A673 (cell line): ENCODE data around the gene HDGFL3. TPM values are rescaled to one million over a fixed set of nuclear protein-coding genes. Genes with fewer than 3 reads are reported as not detected.

Experiments
- Bru-seq: library from RNA; stranded (reverse); fragments of 400-500 nt; gene quantifications from one replicate; lab custom pipeline; 2021; lab: Mats Ljungman, UMichigan
- BruChase-seq, 2 experiments: library from RNA; stranded (reverse); fragments of 400-500 nt; gene quantifications; one replicate each; lab custom pipeline; 2021; lab: Mats Ljungman, UMichigan
- BruUV-seq: library from RNA; stranded (reverse); fragments of 400-500 nt; replicated peaks from 2 replicates; lab custom pipeline; 2021; lab: Mats Ljungman, UMichigan
- CTCF ChIA-PET: fragments of 300-600 bp; sonication (Branson Sonifier 250); formaldehyde crosslinking; loops from one replicate; lab custom pipeline; 2022; ENCODE audit warnings: antibody characterized with exemption; lab: Charles Lee
- POLR2A ChIA-PET: fragments of 300-600 bp; sonication (Branson Sonifier 250); formaldehyde crosslinking; loops from one replicate; lab custom pipeline; 2022; ENCODE audit warnings: antibody characterized with exemption; ENCODE audit not compliant: low non-redundant PET; lab: Charles Lee
- DNase-seq: peaks from one replicate; pipeline ENCODE4 v3.0.0-alpha.2; 2015; ENCODE audit warnings: low spot score
- H3K27ac ChIP-seq: fragments of 200-600 bp; sonication (generic); 2 replicates; pipeline ENCODE4 v1.5.1; 2016; ENCODE audit warnings: mixed run types, low read depth, mild to moderate bottlenecking, mixed read lengths, antibody characterized with exemption, low read length; ENCODE audit not compliant: poor library complexity, severe bottlenecking
- H3K27me3 ChIP-seq: fragments of 200-600 bp; sonication (generic); replicated peaks from 2 replicates; pipeline ENCODE4 v1.6.1; 2017; ENCODE audit warnings: mixed run types, low read depth, mild to moderate bottlenecking, mixed read lengths, antibody characterized with exemption, low read length; ENCODE audit not compliant: insufficient read depth, poor library complexity
- H3K36me3 ChIP-seq: fragments of 200-600 bp; sonication (generic); 2 replicates; pipeline ENCODE4 v1.6.1; 2016; ENCODE audit warnings: mixed run types, mild to moderate bottlenecking, mixed read lengths, antibody characterized with exemption, low read length; ENCODE audit not compliant: insufficient read depth, poor library complexity, severe bottlenecking
- H3K4me1 ChIP-seq: fragments of 200-600 bp; sonication (generic); 2 replicates; pipeline ENCODE4 v1.6.1; 2017; ENCODE audit warnings: mixed run types, mild to moderate bottlenecking, mixed read lengths, antibody characterized with exemption, low read length; ENCODE audit not compliant: insufficient read depth, poor library complexity, severe bottlenecking
- H3K4me3 ChIP-seq: fragments of 200-600 bp; sonication (generic); 2 replicates; pipeline ENCODE4 v1.5.1; 2016; ENCODE audit warnings: low read depth, mixed run types, mild to moderate bottlenecking, mixed read lengths, low read length; ENCODE audit not compliant: poor library complexity, severe bottlenecking
- H3K9me3 ChIP-seq: fragments of 200-600 bp; sonication (generic); 2 replicates; pipeline ENCODE4 v1.6.1; 2016; ENCODE audit warnings: mixed run types, low read depth, mild to moderate bottlenecking, mixed read lengths, antibody characterized with exemption, low read length; ENCODE audit not compliant: poor library complexity, severe bottlenecking
- CTCF ChIP-seq: fragments of 300-800, 200-600 bp; sonication (generic); conservative IDR thresholded peaks from 2 replicates; pipeline ENCODE4 v1.5.1; 2017; ENCODE audit warnings: low read depth, mild to moderate bottlenecking, antibody characterized with exemption, low read length, moderate library complexity, mixed read lengths
- EZH2 ChIP-seq: fragments of 200-600 bp; sonication (generic); IDR thresholded peaks from 2 replicates; pipeline ENCODE4 v1.6.1; 2017; ENCODE audit warnings: borderline replicate concordance, low read depth, mild to moderate bottlenecking, mixed read lengths, antibody characterized with exemption, low read length; ENCODE audit not compliant: poor library complexity, severe bottlenecking
- intact Hi-C: fragments of 100-400 bp; cut with micrococcal nuclease; formaldehyde crosslinking; loops from one replicate; pipeline ENCODE4 v1.10.0; 2022; ENCODE audit not compliant: unreplicated experiment
- long read RNA-seq: library from polyadenylated mRNA; stranded (forward); transcript quantifications from one replicate; pipeline ENCODE4 v2.0.0, GENCODE V29; 2022
- total RNA-seq: library from RNA; stranded (reverse); gene quantifications from 2 replicates; pipeline ENCODE4 v1.2.3, GENCODE V29; 2021

The HDGFL3 gene
- 103 TPM in 2 replicates for total RNA-seq
- Bru-seq, nascent RNA: percentile 92 among the genes with signal in this experiment
- percentile 87 among the genes with signal in this experiment for BruChase-seq, experiment 1, labeled RNA remaining after a 2-hour chase
- BruChase-seq, experiment 2, labeled RNA remaining after a 6-hour chase: percentile 87 among the genes with signal in this experiment
- long read RNA-seq, full-length matches to known transcripts: 265 of 324 reads
- long read RNA-seq, partial matches to known transcripts: 28 of 324 reads
- long read RNA-seq, other reads (novel, unspliced or antisense): 31 of 324 reads

GRCh38 chr15:83207660-83208366, at the start of gene HDGFL3:
TSS of gene HDGFL3 (minus strand) at chr15:83207823. CDS start at chr15:83207414, 409 bp downstream.
- peak; percentile 71 for DNase-seq
- peaks cover 3% of the 10 kb centered on the region for H3K4me1 ChIP-seq
- BruUV-seq: no TSS peak
- TF ChIP-seq EZH2 (no peak), CTCF (peak; percentile 26; the same call in 1 of the 2 replicates)
- H3K27ac ChIP-seq: peak within 1 kb of the TSS; percentile 85
- intact Hi-C loops: loop anchor here (2.0 kb wide), 1 partner anchor 197 kb away; the partner anchor contains the start of gene C15orf40
- H3K27me3 ChIP-seq: peaks cover 5% of the 10 kb centered on the region
- peak within 1 kb of the TSS; percentile 86 for H3K4me3 ChIP-seq
- no peaks in the 10 kb centered on the region for H3K9me3 ChIP-seq
- POLR2A ChIA-PET: no interaction called here
- CTCF ChIA-PET: interaction anchor here (0.9 kb wide), 1 partner anchor 197 kb away, joined by 4 read pairs; the partner anchor contains the start of gene C15orf40
- H3K36me3 ChIP-seq: no peaks in the 10 kb centered on the region

- ChIA-PET CTCF (no interaction called here), POLR2A (no interaction called here)
- TF ChIP-seq CTCF (no peak), EZH2 (no peak)
- H3K27ac ChIP-seq: no peak overlapping the region
- H3K27me3 ChIP-seq: peaks cover 6% of the 10 kb centered on the region
- H3K4me1 ChIP-seq: no peaks in the 10 kb centered on the region
- intact Hi-C loops: no loop called here
- no TSS peak for BruUV-seq
- H3K36me3 ChIP-seq: no peaks in the 10 kb centered on the region
- H3K4me3 ChIP-seq: no peak overlapping the region
- no peak for DNase-seq
- peaks cover under 1% of the 10 kb centered on the region for H3K9me3 ChIP-seq
Measured at GRCh38 chr15:83250781-83251180, 43.2 kb upstream of the HDGFL3 start.

- H3K4me3 ChIP-seq: no peak overlapping the region
- TF ChIP-seq CTCF: no peak
- TF ChIP-seq EZH2: no peak
- DNase-seq: no peak
- intact Hi-C loops: loop anchor here (2.0 to 10.0 kb wide), 3 partner anchors 310 to 776 kb away; no protein-coding TSS in a partner anchor
- ChIA-PET CTCF (interaction anchor here (0.6 to 2.0 kb wide), 11 partner anchors 182 to 786 kb away, joined by 3 to 35 read pairs (median 4); partner anchors contain the start of gene SH3GL3), POLR2A (no interaction called here)
- no TSS peak for BruUV-seq
- no peaks in the 10 kb centered on the region for H3K36me3 ChIP-seq
- peaks cover 6% of the 10 kb centered on the region for H3K27me3 ChIP-seq
- H3K9me3 ChIP-seq: peaks cover 3% of the 10 kb centered on the region
- no peak overlapping the region for H3K27ac ChIP-seq
- no peaks in the 10 kb centered on the region for H3K4me1 ChIP-seq
Measured at GRCh38 chr15:83249030-83249343, 41.4 kb upstream of the HDGFL3 start.
